GM19193 (cell line): ENCODE measurements around the gene NEAT1.

ENCODE experiments used
- POLR2A ChIP-seq: IDR thresholded peaks from 4 replicates; pipeline ENCODE4 v1.6.1; 2011; ENCODE audit not compliant: insufficient read depth, insufficient read length; ENCODE audit errors: extremely low read depth

NEAT1 gene

GRCh38 chr11:65412271-65413076 is 10.1 kb upstream of the NEAT1 start:
- no peak for TF ChIP-seq POLR2A

GRCh38 chr11:65414776-65415498 is 7.7 kb upstream of the NEAT1 start:
- TF ChIP-seq POLR2A, result no peak

GRCh38 chr11:65415499-65416340 is 6.9 kb upstream of the NEAT1 start:
- TF ChIP-seq POLR2A, result no peak

- no peak for TF ChIP-seq POLR2A
Observed at GRCh38 chr11:65416341-65416824, 6.2 kb upstream of the NEAT1 start.

GRCh38 chr11:65416841-65417701 is 5.5 kb upstream of the NEAT1 start:
- no peak for TF ChIP-seq POLR2A

- peak; percentile 26 for TF ChIP-seq POLR2A
Observed at GRCh38 chr11:65417702-65418430, 4.7 kb upstream of the NEAT1 start.

- TF ChIP-seq POLR2A, result no peak
Observed at GRCh38 chr11:65418431-65418680, 4.2 kb upstream of the NEAT1 start.

- peak; percentile 91 for TF ChIP-seq POLR2A
Observed at GRCh38 chr11:65418681-65419459, 3.7 kb upstream of the NEAT1 start.

GRCh38 chr11:65419460-65419771 is 3.2 kb upstream of the NEAT1 start:
- TF ChIP-seq POLR2A, result no peak

- TF ChIP-seq POLR2A, result peak; percentile 64
Observed at GRCh38 chr11:65419772-65420481, 2.7 kb upstream of the NEAT1 start.

GRCh38 chr11:65420506-65420905 is 2.1 kb upstream of the NEAT1 start:
- no peak for TF ChIP-seq POLR2A

- peak; percentile 94 for TF ChIP-seq POLR2A
Observed at GRCh38 chr11:65420979-65421793, 1.4 kb upstream of the NEAT1 start.
